Measurements from ENCODE around the gene RAB20.
"Not testable (repeated sequence)": the region's sequence is repeated elsewhere in the genome, so short reads cannot be mapped to it uniquely, and the experiment has no call there.

Gene RAB20

GRCh38 chr13:110554946-110555345 is 6.6 kb downstream of the RAB20 start:
- DNase-seq (ENCODE audit: low read depth) = no peak

- no peak for DNase-seq (ENCODE audit: low read depth)
Measured at GRCh38 chr13:110554227-110554836, 7.2 kb downstream of the RAB20 start.

DNA sequence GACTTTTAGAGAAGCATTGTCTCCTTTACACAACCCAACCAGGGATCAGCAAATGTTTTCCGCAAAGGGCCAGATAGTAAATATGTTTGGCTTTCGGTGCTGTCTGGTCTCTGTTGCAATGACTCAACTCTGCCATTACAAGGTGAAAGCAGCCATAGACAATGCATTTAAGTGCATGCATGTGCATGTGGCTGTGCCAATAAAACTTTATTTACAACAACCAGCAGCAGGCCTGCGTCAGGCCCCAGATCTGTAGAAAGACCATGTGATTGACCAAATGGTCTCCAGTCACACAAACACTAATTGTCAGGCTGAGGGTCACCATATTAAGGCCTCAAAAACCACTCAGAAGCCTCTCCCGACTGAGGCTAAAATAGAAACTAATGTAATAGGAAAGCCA is 8.1 kb downstream of the RAB20 start:
- no peak for DNase-seq (ENCODE audit: low read depth)

GRCh38 chr13:110552767-110553166 is 8.8 kb downstream of the RAB20 start:
- DNase-seq (ENCODE audit: low read depth) = no peak

DNA sequence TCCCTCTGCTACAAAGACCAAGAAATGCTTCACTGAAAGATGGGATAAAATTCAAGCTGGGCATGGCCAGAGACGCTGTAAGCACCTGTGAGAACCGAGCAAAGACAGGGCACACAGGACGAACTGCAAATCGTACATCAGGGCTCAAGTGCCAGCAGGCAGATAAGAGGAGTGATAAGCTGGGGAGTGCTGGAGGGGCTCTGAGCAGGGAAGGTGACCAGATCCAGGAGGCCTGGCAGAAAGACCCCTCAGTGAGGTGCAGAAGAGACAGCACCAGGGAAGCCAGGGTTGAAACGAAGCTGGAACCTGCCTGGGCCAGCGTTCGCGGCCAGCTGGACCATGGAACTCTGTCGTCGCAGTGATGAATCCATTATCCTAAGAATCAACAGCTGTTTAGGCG is 10.2 kb downstream of the RAB20 start:
- DNase-seq (ENCODE audit: low read depth) = no peak

DNA sequence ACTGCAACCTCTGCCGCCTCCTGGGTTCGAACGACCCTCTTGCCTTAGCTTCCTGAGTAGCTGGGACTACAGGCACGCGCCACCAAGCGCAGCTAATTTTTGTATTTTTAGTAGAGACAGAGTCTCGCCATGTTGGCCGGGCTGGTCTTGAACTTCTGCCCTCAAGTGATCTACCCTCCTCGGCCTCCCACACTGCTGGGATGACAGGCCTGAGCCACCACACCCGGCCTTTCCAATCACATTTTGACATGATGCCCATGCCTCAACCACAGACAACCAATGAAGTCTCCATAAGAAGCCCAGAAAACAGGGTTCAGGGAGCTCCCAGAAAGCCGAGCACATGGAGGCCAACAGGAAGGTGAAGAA is 11.7 kb downstream of the RAB20 start:
- no peak for DNase-seq (ENCODE audit: low read depth)

DNA sequence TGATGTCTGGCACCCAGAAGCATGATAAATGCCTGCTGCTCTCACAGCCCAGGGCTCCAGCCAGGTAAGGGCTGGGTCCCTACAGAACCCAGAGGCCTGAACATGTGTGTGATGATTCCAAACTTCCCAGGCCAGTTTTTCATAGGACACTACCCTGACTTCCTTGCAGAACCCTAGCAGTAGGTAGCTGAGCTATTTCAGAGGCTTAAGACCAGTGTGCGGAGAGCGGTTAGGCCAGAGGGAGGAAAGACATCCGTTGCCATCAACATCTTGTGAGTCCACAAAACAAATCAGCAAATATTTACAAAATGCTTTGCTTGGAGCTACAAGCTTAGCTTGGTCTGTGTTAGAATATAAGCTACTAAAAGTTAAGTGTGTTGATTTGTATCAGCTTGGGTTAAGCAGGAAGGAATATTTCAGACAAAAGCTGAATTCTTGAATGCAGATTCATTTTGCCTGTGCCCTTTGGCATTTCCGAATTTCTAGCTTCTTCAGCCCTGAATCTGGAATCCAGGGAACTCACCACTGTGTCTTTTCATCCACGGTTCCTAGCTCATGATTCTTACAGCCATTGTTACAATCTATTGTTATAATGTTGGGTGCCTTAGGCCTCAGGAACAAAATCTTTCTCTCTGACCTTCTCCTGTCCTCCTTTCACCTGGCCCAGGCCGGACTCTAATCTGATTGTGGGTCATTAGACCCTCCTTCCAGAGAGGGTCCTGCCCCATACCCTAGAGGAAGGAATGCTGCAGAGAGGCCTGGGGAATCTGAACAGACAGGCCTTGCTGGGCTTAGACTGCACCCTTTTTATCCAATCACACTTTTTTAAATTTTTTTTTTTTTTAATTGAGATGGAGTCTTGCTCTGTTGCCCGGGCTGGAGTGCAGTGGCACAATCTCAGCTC is 12.4 kb downstream of the RAB20 start:
- no peak for DNase-seq (ENCODE audit: low read depth)

DNA sequence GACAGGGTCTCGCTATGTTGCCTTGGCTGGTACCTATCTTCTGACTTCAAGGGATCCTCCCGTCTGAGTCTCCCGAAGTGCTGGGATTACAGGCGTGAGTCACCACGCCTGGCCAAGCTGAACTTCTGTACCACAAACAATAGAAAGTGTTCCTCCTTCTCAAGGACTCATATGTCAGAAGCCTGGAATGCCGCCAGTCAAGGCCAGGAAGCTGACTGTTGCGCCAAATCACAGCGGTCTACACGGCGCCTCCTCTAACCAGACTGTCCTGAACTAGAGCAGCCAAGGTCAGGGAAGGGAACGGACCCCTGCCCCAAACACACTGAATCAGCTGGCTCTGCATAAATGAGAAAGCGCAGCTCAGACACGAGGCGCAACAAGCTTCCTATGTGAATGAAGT is 14.6 kb downstream of the RAB20 start:
- no peak for DNase-seq (ENCODE audit: low read depth)

GRCh38 chr13:110546378-110546777 is 15.1 kb downstream of the RAB20 start:
- no peak for DNase-seq (ENCODE audit: low read depth)

- DNase-seq (ENCODE audit: low read depth) = no peak
Measured at GRCh38 chr13:110542169-110542796, 19.2 kb downstream of the RAB20 start.

DNA sequence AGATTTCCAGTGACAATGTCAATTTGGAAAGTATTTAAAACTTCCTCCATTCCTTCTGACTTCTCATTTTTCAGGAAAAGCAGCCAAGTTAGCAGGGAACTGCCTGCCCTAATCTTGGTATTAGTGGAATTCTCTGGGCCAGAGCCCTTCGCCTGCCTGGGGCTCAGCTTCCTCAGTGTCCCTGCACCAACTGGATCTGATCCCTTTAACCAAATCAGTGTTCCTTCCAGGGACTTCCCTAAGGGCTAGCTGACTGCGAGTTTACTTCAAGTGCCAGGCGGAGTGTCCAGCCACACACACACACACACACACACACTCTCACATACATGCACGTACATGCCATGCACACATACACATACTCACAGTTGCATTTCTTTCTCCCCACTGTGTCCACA is 20.0 kb downstream of the RAB20 start:
- DNase-seq (ENCODE audit: low read depth) = no peak

DNA sequence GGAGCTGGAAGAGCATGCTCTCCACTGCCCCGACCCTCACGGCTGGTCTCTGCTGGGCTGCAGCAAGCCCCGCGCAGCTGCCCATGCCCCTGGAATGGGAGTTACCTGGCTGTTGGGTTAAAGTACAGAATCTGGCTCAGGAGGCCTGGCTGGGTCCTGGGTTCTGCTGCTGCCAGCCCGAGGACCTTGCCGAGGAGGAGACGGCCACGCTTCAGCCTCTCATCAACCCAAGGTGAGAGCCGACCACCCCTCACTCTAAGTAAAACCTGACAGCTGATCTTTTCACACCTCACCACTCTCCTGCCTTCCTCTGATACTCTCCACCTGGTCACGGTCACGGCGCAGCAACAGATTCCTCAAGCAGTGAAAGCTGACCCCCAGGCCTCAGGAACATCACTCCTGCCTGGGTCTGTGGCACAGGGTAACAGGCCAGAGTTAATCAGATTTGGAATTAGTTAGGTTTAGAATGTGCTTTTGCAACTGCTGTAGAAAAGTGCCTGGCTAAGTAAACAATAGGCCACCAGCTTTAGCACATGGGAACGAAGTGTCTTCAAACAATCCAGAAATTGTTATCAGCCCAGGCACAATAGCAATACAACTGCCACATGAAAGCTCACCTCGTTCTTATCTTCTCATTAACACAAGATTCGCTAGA is 20.5 kb downstream of the RAB20 start:
- no peak for DNase-seq (ENCODE audit: low read depth)

GRCh38 chr13:110539894-110540293 is 21.6 kb downstream of the RAB20 start:
- DNase-seq (ENCODE audit: low read depth) = no peak

- no peak for DNase-seq (ENCODE audit: low read depth)
Measured at GRCh38 chr13:110538632-110539031, 22.9 kb downstream of the RAB20 start.

DNA sequence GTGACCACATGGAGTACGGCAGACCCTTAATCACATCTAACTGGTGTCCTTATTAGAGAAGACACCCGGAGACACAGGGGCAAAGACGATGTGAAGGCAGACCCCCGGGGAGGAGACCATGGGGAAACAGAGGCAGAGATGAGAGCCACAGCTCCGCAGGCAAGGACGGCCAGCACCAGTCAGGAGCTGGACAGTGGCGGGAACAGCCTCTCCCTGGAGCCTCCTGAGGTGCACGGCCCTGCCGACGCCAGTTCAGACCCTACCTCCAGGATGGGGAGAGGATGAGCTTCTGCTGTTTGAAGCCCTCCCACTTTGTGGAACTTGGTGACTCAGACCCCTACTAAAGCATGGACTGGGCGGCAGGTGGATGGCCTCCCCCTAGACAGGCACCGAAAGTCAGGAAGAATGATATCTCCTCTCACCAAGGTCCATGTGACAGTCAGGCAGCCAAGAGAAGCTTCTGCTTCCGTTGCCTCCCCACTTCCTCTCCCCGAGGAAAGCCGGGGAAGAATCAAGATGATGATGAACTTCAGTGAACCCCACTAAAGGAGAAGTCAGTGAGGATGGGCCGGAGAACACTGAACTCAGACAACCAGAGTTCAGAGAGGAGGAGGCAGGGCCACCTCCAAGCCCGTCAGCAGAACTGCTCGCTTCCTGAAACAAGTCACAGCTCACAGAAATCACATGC is 25.4 kb downstream of the RAB20 start:
- DNase-seq (ENCODE audit: low read depth) = no peak

- no peak for DNase-seq (ENCODE audit: low read depth)
Measured at GRCh38 chr13:110535526-110535925, 26.0 kb downstream of the RAB20 start.

DNA sequence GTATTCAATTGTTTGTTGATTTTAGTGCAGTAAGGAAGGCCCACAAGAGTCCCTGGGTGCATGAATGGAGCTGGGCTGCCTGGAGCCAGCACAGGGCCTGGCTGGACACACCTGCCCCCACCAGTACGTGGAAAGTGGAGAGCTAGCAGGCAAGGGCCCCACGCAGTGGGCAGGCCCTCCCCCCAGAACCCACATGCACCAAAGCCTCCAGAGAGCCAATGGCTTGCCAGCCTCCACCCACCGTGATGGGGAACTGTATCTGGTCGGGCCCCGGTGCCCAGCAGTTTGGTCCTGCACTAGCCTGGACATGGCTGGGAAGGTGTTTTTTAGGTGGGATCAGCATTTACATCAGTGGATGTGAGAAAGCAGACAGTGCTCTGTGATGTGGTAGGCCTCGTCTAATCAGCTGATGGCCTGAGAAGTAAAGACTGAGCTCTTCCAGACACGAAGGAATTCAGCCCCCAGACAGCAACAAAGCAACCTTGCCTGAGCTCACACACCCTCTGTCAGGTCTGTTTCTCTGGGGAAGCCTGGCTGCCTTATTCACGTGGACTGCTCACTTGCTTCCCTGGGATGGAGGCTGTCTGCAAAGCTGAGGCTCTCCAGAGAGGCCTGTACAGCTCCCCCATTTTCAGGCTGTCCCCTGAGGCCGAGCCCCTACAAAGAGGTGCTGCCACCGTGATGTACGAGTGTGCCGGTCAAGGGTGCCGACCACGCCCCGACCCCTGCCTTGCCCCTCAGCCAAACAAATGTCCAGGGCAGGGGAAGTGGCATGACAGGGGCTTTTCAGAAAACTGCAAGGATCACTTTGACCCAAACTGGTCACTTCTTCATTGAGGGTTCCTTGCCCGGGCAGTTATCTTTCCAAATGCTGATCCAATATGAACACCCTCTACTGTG is 27.5 kb downstream of the RAB20 start:
- DNase-seq (ENCODE audit: low read depth) = no peak

GRCh38 chr13:110532258-110532657 is 29.3 kb downstream of the RAB20 start:
- not testable (repeated sequence) for DNase-seq (ENCODE audit: low read depth)

DNA sequence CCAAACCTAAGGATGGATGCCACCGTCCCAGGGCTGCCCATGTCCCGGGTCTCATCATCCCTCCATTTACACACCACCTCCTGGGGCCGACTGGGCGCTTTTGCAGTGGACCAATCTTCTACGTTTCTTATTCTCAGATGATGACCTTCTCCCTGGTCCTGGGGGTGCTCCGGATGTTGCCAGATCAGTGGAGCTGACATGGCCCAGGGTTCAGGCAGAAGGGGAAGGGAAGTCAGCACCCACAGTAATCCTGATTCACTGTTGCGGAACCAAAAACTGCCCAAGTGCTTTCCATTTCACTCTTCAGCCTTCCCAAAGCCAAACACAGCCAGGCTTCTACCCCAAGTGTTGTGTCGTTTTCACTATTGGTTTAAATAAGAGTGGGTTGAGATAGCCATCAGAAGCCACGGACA is 29.8 kb downstream of the RAB20 start:
- no peak for DNase-seq (ENCODE audit: low read depth)

DNA sequence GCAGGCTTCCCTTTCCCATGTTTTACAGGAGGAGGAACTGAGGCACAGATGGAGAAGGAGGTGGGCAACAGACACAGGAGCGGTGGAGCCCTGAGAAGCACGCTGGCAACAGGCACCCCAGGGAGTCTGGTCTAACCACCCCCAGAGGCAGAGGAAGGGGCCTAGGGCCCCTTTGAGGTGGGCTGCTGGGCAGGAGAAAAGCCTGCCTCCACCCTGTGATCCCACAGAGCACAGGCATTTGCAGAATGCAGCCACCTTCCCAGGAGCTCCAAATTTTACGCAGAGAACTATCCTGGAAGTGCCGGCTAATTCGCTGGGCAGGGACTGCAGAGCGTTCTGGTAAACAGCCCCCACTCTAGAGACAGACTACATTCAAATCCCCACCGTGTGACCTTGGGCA is 30.4 kb downstream of the RAB20 start:
- no peak for DNase-seq (ENCODE audit: low read depth)
